Ovary (tissue), 3 donors: ENCODE measurements around the gene ARRDC4.

ENCODE experiments used
- EP300 ChIP-seq: sonication (generic); formaldehyde crosslinking; IDR thresholded peaks from one replicate; pipeline ENCODE4 v1.6.1; 2017; ENCODE audit warnings: antibody characterized with exemption
- POLR2A ChIP-seq: fragments of 450-650 bp; IDR thresholded peaks from one replicate; pipeline ENCODE4 v1.6.1; 2017; ENCODE audit warnings: antibody characterized with exemption, mild to moderate bottlenecking, moderate library complexity
- TF ChIP-seq, protein P1 (sequence below), 3 donors: fragments of 450-650 bp in 2 of 3; fragments of 200-600 bp in 1 of 3; IDR thresholded peaks; one replicate each; pipeline versions ENCODE4 v1.5.1 to v1.8.0; 2016 to 2022; ENCODE audit warnings: antibody characterized with exemption in 3 of 3, mild to moderate bottlenecking in 1 of 3
- donor health status: DM: no; HTN: no; CAD: no.

DNA sequence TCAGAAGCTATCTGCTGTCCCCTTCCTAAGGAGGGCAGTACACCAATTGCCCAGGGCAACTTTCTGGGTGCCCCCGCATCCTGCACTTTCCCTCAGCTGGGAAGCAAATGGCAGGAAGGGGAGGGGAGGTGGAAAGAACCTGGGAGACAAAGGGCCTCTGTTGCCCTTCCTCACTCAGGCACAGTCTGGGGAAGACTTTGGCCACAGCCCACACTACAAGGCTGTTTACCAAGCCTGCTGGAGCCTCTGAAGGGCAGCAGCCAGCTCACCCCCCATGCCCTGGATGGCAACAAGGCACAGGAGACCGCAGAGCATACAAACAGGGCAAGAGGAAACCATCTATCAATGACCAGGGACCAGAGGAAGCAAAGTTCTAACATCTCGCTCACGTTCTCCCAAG lies 42.4 kb downstream of the ARRDC4 start:
- TF ChIP-seq, protein P1, sequence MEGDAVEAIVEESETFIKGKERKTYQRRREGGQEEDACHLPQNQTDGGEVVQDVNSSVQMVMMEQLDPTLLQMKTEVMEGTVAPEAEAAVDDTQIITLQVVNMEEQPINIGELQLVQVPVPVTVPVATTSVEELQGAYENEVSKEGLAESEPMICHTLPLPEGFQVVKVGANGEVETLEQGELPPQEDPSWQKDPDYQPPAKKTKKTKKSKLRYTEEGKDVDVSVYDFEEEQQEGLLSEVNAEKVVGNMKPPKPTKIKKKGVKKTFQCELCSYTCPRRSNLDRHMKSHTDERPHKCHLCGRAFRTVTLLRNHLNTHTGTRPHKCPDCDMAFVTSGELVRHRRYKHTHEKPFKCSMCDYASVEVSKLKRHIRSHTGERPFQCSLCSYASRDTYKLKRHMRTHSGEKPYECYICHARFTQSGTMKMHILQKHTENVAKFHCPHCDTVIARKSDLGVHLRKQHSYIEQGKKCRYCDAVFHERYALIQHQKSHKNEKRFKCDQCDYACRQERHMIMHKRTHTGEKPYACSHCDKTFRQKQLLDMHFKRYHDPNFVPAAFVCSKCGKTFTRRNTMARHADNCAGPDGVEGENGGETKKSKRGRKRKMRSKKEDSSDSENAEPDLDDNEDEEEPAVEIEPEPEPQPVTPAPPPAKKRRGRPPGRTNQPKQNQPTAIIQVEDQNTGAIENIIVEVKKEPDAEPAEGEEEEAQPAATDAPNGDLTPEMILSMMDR (IDR thresholded peaks at IDR 0.05): no peak
- TF ChIP-seq POLR2A (no peak), EP300 (no peak)
